Suppressor macrophage (primary cell): ENCODE measurements around the gene CTSF.
"Not testable (repeated sequence)": the region's sequence is repeated elsewhere in the genome, so short reads cannot be mapped to it uniquely, and the experiment has no call there.

Experiments
- DNase-seq, 4 experiments: peaks; one replicate each; pipeline ENCODE4 v3.0.0-alpha.2; 2020 to 2022
- total RNA-seq, 17 experiments: gene quantifications; one replicate each; lab custom pipeline; 2026; ENCODE audit warnings: mixed read lengths in 6 of 17, inconsistent platforms in 3 of 17; lab: John Stamatoyannopoulos, UW

CTSF gene
- total RNA-seq: 2.9 to 9.3 (median 5.4) reads per million in 17 experiments

- peak; percentile 86 to 94 (median 90) for DNase-seq
Measured at GRCh38 chr11:66568124-66568916, at the start of gene CTSF. CTSF (minus strand) TSS chr11:66568606; CDS start chr11:66568486, 120 bp downstream.

GRCh38 chr11:66617155-66617834 lies 48.9 kb upstream of the CTSF start:
- DNase-seq: peak; percentile 93 to 96 (median 96)

- DNase-seq: peak; percentile 99 to 100 (median 100)
Measured at GRCh38 chr11:66616379-66617154, 48.2 kb upstream of the CTSF start, which contains the start of gene RBM14. RBM14 (plus strand) TSS chr11:66616630; CDS start chr11:66616721, 91 bp downstream.

GRCh38 chr11:66614073-66614472 lies 45.7 kb upstream of the CTSF start:
- DNase-seq: no peak

- no peak for DNase-seq
Measured at GRCh38 chr11:66612458-66612857, 44.1 kb upstream of the CTSF start.

GRCh38 chr11:66609721-66610617 lies 41.6 kb upstream of the CTSF start:
- peak; percentile 22 to 51 (median 40) for DNase-seq

- peak; percentile 25 to 57 (median 52) for DNase-seq
Measured at GRCh38 chr11:66607126-66607834, 38.9 kb upstream of the CTSF start.

- not testable (repeated sequence) for DNase-seq
Measured at GRCh38 chr11:66606608-66607007, 38.2 kb upstream of the CTSF start.

GRCh38 chr11:66604155-66604554 lies 35.7 kb upstream of the CTSF start:
- no peak for DNase-seq

GRCh38 chr11:66603072-66603471 lies 34.7 kb upstream of the CTSF start:
- no peak for DNase-seq

GRCh38 chr11:66600631-66601233 lies 32.3 kb upstream of the CTSF start:
- DNase-seq: peak; percentile 37 to 61 (median 58)

GRCh38 chr11:66600219-66600618 lies 31.8 kb upstream of the CTSF start:
- DNase-seq: no peak

- DNase-seq: no peak
Measured at GRCh38 chr11:66598993-66599392, 30.6 kb upstream of the CTSF start.

- peak; percentile 47 to 74 (median 52) for DNase-seq
Measured at GRCh38 chr11:66595245-66595904, 27.0 kb upstream of the CTSF start.

- DNase-seq: peak in 1 of 4 experiments; percentile 8
Measured at GRCh38 chr11:66593650-66594049, 25.2 kb upstream of the CTSF start.

GRCh38 chr11:66593303-66593635 lies 24.9 kb upstream of the CTSF start:
- peak in 2 of 4 experiments; percentile 17 to 21 for DNase-seq

- peak; percentile 98 to 99 (median 98) for DNase-seq
Measured at GRCh38 chr11:66592457-66593302, 24.3 kb upstream of the CTSF start, which contains the start of the genes CCDC87 and CCS. CCDC87 (minus strand) TSS chr11:66593063; CDS start chr11:66593015, 48 bp downstream. CCS (plus strand) TSS chr11:66593185; CDS start chr11:66593262, 77 bp downstream.

- DNase-seq: no peak
Measured at GRCh38 chr11:66591175-66591574, 22.8 kb upstream of the CTSF start.
